Left renal cortex interstitium (tissue), 4 donors: ENCODE results near the gene IL1RAPL1. TPM values are rescaled to one million over a fixed set of nuclear protein-coding genes. Genes with fewer than 3 reads are reported as not detected.

Source experiments
- DNase-seq, 4 donors: peaks; one replicate each; pipeline ENCODE4 v3.0.0-alpha.2; 2013; ENCODE audit warnings: low read depth in 4 of 4, low spot score in 2 of 4, missing footprints in 1 of 4
- polyA plus RNA-seq, 4 donors: library from polyadenylated mRNA; unstranded; fragments of 120-200 nt; gene quantifications; one replicate each; pipeline ENCODE4 v1.2.1, GENCODE V29; 2013; ENCODE audit not compliant: insufficient read length in 4 of 4

IL1RAPL1 gene
- polyA plus RNA-seq, 4 donors = 2.6 to 2.7 (median 2.6) TPM

- DNase-seq = no peak
These were observed 999.9 kb downstream of the IL1RAPL1 start for GRCh38 chrX:29587107-29587506.

GRCh38 chrX:29590921-29591320 is 1003.7 kb downstream of the IL1RAPL1 start:
- DNase-seq = no peak

DNA sequence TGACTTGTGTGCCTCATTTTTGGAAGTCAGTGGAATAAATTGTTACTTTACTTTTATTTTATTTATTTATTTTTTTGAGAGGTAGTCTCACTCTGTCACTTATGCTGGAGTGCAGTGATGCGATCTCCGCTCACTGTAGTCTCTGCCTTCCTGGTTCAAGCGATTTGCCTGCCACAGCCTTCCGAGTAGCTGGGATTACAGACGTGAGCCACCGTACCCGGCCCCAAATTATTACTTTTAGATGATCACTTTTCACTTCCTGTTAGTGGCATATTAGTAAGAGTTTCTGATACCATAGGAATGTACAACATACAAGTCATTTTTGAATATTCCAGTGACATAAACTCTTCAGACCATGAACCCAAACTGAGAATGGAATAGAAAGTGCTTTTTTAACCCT is 1017.1 kb downstream of the IL1RAPL1 start:
- DNase-seq = no peak

DNA sequence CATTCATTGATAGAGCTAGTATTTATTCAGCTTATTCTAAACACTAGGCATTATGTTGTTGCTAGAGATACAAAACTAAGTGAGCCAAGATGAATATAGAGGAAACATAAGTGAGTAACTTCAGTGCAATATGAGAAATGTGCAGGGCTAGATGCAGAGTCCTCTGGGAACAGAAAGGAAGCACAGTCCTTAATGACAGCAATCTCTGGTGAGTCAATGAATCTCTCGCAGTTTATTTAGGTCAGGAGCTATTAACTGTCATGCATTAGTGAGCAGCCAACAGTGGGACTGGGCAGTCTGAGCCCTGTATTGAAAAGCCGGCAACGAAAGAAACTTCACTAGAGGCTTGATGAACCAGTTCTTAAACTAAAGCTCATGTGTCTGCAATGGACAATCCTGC is 1030.0 kb downstream of the IL1RAPL1 start:
- no peak for DNase-seq

GRCh38 chrX:29617725-29618124 is 1030.5 kb downstream of the IL1RAPL1 start:
- DNase-seq = no peak

DNA sequence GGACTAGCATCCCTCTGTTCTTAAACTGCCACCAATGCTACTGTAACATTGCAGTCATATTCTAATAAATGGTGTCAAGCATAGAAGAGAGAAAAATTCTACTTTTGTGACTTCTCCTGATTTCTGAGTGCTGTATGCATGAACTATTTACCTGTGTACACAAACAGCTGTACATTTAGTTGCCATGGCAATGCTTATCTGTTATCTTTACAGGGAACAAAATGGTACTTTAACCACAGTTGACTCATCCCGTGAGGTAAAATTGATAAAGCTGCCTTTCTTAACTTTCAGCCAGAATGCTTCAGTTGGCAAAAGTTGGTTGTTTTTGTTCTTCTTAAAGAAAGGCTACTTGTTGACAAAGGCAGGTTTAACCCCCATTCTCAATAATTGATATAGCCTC is 1040.6 kb downstream of the IL1RAPL1 start:
- no peak for DNase-seq

GRCh38 chrX:29634516-29634915 is 1047.3 kb downstream of the IL1RAPL1 start:
- DNase-seq = no peak

DNA sequence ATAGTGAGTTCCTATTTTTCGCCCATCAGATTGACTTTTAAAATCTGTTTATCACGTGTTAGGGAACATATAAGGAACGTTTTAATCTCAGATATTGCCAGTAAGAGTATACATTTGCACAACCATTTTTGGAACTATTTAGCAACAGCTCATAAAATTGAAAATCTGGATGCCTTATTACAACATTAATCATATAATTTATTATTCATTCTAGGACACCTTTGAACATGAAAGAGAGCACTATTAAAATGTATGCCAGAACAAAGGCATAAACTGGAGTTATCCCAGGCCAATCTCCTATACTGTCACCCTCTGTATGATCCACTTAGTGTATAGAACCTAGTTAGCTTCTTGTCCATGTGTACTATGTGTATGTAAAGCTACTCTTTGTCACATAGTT is 1049.1 kb downstream of the IL1RAPL1 start:
- DNase-seq = no peak

GRCh38 chrX:29640106-29640505 is 1052.9 kb downstream of the IL1RAPL1 start:
- no peak for DNase-seq

DNA sequence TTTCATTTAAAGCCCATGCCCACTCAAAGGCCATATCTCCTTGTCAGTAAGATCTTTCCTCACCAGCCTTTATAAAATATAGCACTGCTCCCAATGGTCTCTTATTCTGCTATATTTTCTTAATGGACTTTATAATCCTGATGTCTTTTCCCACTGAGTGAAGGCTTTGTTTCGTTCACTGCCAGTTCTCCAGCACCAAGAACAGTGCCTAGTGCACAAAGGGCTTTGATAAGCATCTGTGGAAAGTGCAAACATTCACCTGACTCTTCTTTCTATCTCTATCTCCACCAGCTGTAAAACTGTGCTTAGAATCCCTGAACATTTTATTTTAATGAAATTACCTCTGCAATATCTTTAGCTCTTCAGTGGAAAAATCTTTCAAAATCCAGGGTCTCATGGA is 1054.2 kb downstream of the IL1RAPL1 start:
- DNase-seq = no peak

DNA sequence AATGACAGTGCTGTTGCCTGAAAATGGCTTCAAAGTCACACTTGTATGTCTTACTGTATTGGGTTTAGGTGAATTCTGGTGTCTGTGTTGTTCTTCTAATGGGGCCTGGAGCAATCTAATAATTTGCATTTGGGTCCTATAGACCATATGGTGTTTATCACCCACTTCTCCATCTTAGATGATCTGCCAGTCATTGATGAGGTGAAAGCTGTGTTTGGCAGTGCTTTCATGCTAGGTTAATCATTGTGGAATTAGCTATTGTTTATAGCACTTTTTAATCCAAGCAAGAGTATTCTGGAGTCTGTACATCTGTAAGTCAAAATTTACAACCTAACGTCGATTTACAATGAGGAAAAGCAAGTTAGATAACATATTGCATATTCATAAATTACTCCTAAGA is 1055.9 kb downstream of the IL1RAPL1 start:
- no peak for DNase-seq

DNA sequence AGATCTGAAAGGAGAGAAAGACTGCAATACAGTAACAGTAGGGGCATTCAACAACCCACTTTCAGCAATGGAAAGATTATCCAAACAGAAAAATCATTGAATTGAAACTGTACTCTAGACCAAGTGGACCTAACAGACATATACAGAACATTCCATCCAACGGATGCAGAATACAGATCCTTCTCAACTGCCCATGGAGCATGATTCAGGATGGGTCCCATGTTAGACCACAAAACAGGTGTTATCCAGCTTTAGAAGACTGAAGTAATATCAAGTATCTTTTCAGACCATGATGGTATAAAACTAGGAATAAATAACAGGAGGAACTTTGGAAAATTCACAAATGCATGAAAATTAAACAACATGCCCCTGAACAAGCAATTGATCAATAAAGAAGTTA is 1060.9 kb downstream of the IL1RAPL1 start:
- DNase-seq = no peak

GRCh38 chrX:29652484-29652883 is 1065.2 kb downstream of the IL1RAPL1 start:
- DNase-seq = no peak

DNA sequence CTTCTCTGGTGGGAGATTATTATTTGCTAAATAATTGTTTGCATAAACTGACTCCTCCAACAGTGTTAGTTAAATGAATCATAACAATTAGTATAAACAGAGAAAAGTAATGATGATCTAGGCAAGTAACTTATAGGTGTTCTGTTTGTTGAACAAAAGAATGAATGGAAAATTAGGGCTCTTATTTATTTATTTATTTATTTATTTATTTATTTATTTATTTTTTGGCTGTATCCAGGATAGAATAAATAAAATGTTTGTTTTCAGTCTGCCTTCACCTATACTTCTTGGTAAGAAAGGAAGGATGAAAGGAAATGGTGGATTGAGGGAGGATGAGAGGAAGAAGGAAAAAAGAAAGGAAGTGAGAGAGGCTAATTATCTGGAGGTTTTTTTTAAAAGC is 1066.5 kb downstream of the IL1RAPL1 start:
- DNase-seq = no peak

DNA sequence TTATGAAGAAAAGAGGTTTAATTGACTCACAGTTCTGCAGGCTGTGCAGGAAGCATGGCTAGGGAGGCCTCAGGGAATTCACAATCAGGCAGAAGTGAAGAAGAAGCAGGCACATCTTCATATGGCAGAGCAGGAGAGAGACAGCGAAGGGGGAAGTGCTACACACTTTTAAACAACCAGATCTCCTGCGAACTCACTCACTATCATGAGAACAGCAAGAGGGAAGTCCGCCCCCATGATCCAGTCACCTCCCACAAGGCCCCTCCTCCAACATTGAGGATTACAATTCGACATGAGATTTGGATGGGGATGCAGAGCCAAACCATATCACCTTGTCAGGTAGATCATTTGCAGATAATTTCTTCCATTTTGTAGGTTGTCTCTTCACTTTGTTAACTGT is 1072.7 kb downstream of the IL1RAPL1 start:
- DNase-seq = no peak

DNA sequence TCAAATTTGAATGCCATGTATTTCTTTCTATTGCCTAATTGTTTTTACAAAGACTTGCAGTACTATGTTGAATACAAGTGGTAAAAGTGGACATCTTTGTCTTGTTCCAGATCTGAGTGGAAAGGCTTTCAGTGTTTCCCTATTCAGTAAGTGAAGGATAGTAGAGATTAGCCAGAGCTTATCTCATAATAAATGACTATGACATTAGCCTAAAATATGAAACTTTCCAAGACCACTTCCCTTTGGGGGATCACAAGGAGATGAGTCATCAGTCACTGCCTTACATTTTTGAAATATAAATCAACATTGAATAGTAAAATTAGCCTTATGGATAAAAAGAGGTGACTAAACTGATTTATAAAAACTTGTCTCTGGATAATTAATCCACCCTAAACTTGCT is 1074.0 kb downstream of the IL1RAPL1 start:
- DNase-seq = no peak

- DNase-seq = no peak
These were observed 1074.9 kb downstream of the IL1RAPL1 start for GRCh38 chrX:29662101-29662500.

DNA sequence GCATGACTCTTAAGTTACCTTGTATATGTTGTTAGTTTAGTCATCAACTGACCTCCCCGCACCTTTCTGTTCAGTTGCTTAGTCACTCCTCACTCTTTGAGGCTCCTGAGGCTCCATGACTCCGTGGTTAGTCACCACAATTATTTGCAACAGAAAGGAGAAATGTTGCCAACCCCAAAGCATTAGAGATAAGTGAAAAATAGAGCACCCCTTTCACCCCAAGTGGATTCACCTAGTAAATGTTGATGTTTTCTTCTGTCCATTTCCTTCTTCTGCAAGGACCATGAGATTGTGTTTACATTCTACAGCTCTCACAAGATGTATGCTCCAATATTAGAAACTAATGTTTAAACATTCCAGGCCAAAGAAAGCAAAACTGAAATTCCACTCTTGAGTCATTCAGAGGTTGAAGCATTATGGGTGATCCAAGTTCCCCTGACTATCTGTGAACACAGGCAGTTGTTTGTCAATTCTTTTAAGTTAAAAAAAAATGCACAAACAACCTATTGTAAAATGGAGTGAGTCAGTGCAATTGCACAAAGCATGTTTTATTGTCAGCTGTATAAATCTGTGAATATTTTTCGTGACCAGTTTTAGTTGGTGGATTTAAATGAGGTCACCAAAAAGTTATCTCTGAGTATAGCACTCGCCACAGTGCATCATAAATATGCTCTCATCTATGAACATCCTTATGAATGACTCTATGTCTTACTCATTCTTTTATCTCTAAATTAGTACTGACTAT is 1075.7 kb downstream of the IL1RAPL1 start:
- no peak for DNase-seq

GRCh38 chrX:29665532-29665931 is 1078.3 kb downstream of the IL1RAPL1 start:
- DNase-seq = no peak

GRCh38 chrX:29666366-29666765 is 1079.1 kb downstream of the IL1RAPL1 start:
- no peak for DNase-seq

GRCh38 chrX:29671421-29671820 is 1084.2 kb downstream of the IL1RAPL1 start:
- no peak for DNase-seq

DNA sequence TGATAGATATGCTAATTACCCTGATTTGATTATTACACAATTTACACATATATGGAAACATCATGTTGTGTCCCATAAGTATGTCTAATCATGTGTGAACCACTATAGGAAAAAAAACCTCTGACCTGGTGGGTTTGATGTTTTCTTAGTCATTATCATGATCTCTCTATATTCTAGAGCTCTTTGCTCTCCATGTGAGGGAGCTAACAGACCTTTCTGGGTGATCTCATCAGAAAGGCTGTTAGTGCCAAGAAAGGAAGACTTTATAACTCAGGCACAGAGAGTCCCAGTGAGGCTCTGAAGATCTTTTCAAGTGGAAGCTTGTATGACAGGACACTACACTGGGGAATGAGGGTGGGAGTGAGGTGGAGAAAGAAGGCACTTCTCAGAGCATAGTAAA is 1100.4 kb downstream of the IL1RAPL1 start:
- no peak for DNase-seq

GRCh38 chrX:29690061-29690460 is 1102.8 kb downstream of the IL1RAPL1 start:
- DNase-seq = no peak
